ENCODE measurements around the gene SHB. TPM values are rescaled to one million over a fixed set of nuclear protein-coding genes. Genes with fewer than 3 reads are reported as not detected.

SHB gene
- total and polyA plus RNA-seq, 2 of the 8 experiments (the other 6 are each of a cell fraction or from before 2014, with no cell fraction given), result 4.1 to 12.6 TPM

- Histone ChIP-seq H3K4me2 (ENCODE audit: insufficient read depth in 1 of 2, low read depth in 2 of 2, low read length in 2 of 2) (no peak overlapping the region), H2AFZ (ENCODE audit: low read length) (no peak overlapping the region), H2BK5ac (ENCODE audit: low read depth, low read length) (no peak overlapping the region), H3K4me1 (replicated peaks in 1 of 4; ENCODE audit: control insufficient read depth in 3 of 4, insufficient read depth in 4 of 4, low read length in 3 of 4) (no peaks in the 10 kb centered on the region; a peak in 1 of 7 replicates), H4K8ac (ENCODE audit: extremely low read depth, insufficient read depth, low read length) (no peak overlapping the region), H3K27ac (ENCODE audit: low read depth, low read length) (no peak overlapping the region), H2BK20ac (ENCODE audit: low read length) (no peak overlapping the region), H4K20me1 (replicated peaks in 1 of 2; ENCODE audit: control insufficient read depth in 1 of 2, insufficient read depth in 2 of 2, low read length in 2 of 2) (no peaks in the 10 kb centered on the region), H3K79me1 (ENCODE audit: low read depth, low read length) (no peaks in the 10 kb centered on the region), H2AK5ac (ENCODE audit: low read depth, low read length) (no peak overlapping the region), H4K5ac (ENCODE audit: insufficient read length, low read depth, low read length) (no peak overlapping the region), H3K9me3 (ENCODE audit: insufficient read depth in 2 of 2, low read depth in 1 of 2, low read length in 1 of 2) (no peaks in the 10 kb centered on the region), H2BK15ac (ENCODE audit: low read length) (no peak overlapping the region), H3K36me3 (ENCODE audit: control insufficient read depth in 2 of 4, insufficient read depth in 4 of 4, low read length in 3 of 4) (no peaks in the 10 kb centered on the region), H3K79me2 (ENCODE audit: control insufficient read depth in 1 of 2, insufficient read depth in 2 of 2, low read length in 2 of 2) (no peaks in the 10 kb centered on the region), H3K14ac (ENCODE audit: insufficient read length) (no peak overlapping the region), H3K56ac (replicated peaks; ENCODE audit: insufficient read length, low read depth, low read length) (no peak overlapping the region), H3K23ac (ENCODE audit: insufficient read length) (no peak overlapping the region), H3K4ac (replicated peaks; ENCODE audit: insufficient read length, low read depth, low read length) (no peak overlapping the region), H3K9ac (replicated peaks in 1 of 4; ENCODE audit: extremely low read depth in 1 of 4, low read depth in 3 of 4, low read length in 3 of 4) (no peak overlapping the region), H3K4me3 (ENCODE audit: extremely low read depth in 1 of 4, insufficient read depth in 2 of 4, low read depth in 3 of 4, low read length in 4 of 4) (no peak overlapping the region), H2BK120ac (replicated peaks; ENCODE audit: low read depth, low read length) (no peak overlapping the region), H3K23me2 (ENCODE audit: low read depth, low read length) (no peaks in the 10 kb centered on the region), H3K27me3 (replicated peaks in 1 of 4; ENCODE audit: control insufficient read depth in 3 of 4, extremely low read depth in 1 of 4, insufficient read depth in 3 of 4, low read length in 3 of 4) (no peaks in the 10 kb centered on the region; a peak in 1 of 7 replicates), H4K91ac (replicated peaks; ENCODE audit: insufficient read length, low read length) (no peak overlapping the region), H2BK12ac (ENCODE audit: low read depth, low read length) (no peak overlapping the region), H3K18ac (ENCODE audit: extremely low read depth, low read length) (no peak overlapping the region)
- FAIRE-seq (no peak), DNase-seq (ENCODE audit: low read depth in 1 of 2, low spot score in 2 of 2) (no peak)
- 86% methylated on average over 3 of the region's 3 CpGs; no CpG with 5 or more reads in 1 of the 2 experiments for WGBS, 2 experiments (ENCODE audit: extremely low coverage in 1 of 2, insufficient coverage in 1 of 2, insufficient read length in 1 of 2, insufficient replicate concordance in 2 of 2, low coverage in 1 of 2, low lambda C conversion rate in 2 of 2, missing lambda C conversion rate in 1 of 2)
- CTCF ChIA-PET (ENCODE audit: partially characterized antibody), result interaction anchor here (0.9 to 2.3 kb wide), 5 partner anchors 18 to 194 kb away, joined by 3 to 11 read pairs (median 3); no protein-coding TSS in a partner anchor
- TF ChIP-seq GABPA (IDR thresholded peaks at IDR 0.05; ENCODE audit: borderline replicate concordance, insufficient read depth, low read length) (no peak), TAF1 (IDR thresholded peaks at IDR 0.05; ENCODE audit: low read depth, low read length) (no peak), HDAC2 (IDR thresholded peaks at IDR 0.05; ENCODE audit: borderline replicate concordance in 1 of 2, low read depth in 2 of 2, low read length in 2 of 2) (no peak), JUND (IDR thresholded peaks at IDR 0.05; ENCODE audit: low read length) (no peak)
- POLR2A ChIA-PET (ENCODE audit: partially characterized antibody), result no interaction called here
These were observed 37.5 kb upstream of the SHB start for GRCh38 chr9:38106488-38106887.
